A549 (cell line): ENCODE data around the gene ITGA7. TPM values are rescaled to one million over a fixed set of nuclear protein-coding genes. Genes with fewer than 3 reads are reported as not detected.

Source experiments
- ATAC-seq, 2 experiments: fragments of 200-7000 bp in 1 of 2; fragments of >200 bp in 1 of 2; cut with Nextera tagmentation in 1 of 2; cut with Tn5 transposase in 1 of 2; 3 replicates each; pipeline versions ENCODE4 v1.8.0 to v1.9.1; 2018 to 2020; ENCODE audit warnings: mild to moderate bottlenecking in 1 of 2, moderate library complexity in 1 of 2
- CTCF ChIA-PET: fragments of 300-600 bp; sonication (Branson Sonifier 250); formaldehyde crosslinking; extraction: SDS; loops from one replicate; lab custom pipeline; 2021; ENCODE audit warnings: antibody characterized with exemption, inconsistent platforms; lab: Yijun Ruan, JAX
- POLR2A ChIA-PET: fragments of 350-600 bp; formaldehyde crosslinking; extraction: SDS; loops from one replicate; lab custom pipeline; 2021; ENCODE audit warnings: antibody characterized with exemption, inconsistent platforms; lab: Yijun Ruan, JAX
- DNase-seq, 2 experiments: peaks; one replicate each; pipeline versions ENCODE4 v3.0.0 to v3.0.0-alpha.2; 2011 to 2016; ENCODE audit warnings: low read depth in 1 of 2, low spot score in 1 of 2
- FAIRE-seq: peaks from 2 replicates; lab custom pipeline; 2011; peaks lifted over from hg19 to GRCh38; lab: Jason Lieb, UNC
- H3K27ac ChIP-seq, 2 experiments: fragments of >200 bp; sonication (Bioruptor Twin); formaldehyde crosslinking; 3 replicates each; pipeline ENCODE4 v1.5.1; 2016 to 2017
- H3K4me1 ChIP-seq: fragments of >200 bp; sonication (Bioruptor Twin); formaldehyde crosslinking; 3 replicates; pipeline ENCODE4 v1.6.1; 2016
- H3K4me2 ChIP-seq: fragments of >200 bp; sonication (Bioruptor Twin); formaldehyde crosslinking; 3 replicates; pipeline ENCODE4 v1.6.1; 2016
- H3K4me3 ChIP-seq: fragments of >200 bp; sonication (Bioruptor Twin); formaldehyde crosslinking; 3 replicates; pipeline ENCODE4 v1.5.1; 2016
- H3K9me3 ChIP-seq: fragments of >200 bp; sonication (Bioruptor Twin); formaldehyde crosslinking; 3 replicates; pipeline ENCODE4 v1.6.1; 2016
- BHLHE40 ChIP-seq: IDR thresholded peaks from 2 replicates; pipeline ENCODE4 v1.6.1; 2012; ENCODE audit warnings: low read depth, low read length, inconsistent platforms
- CBX8 ChIP-seq: fragments of 200-600 bp; sonication (generic); IDR thresholded peaks from 2 replicates; pipeline ENCODE4 v1.6.1; 2016
- CHD2 ChIP-seq: fragments of 150-350 bp; IDR thresholded peaks from 2 replicates; pipeline ENCODE4 v1.6.1; 2014; ENCODE audit warnings: low read length; ENCODE audit not compliant: partially characterized antibody
- CHD4 ChIP-seq: fragments of 200-600 bp; sonication (generic); IDR thresholded peaks from 2 replicates; pipeline ENCODE4 v1.6.1; 2016; ENCODE audit warnings: antibody characterized with exemption, mild to moderate bottlenecking, borderline replicate concordance
- E2F6 ChIP-seq: IDR thresholded peaks from 2 replicates; pipeline ENCODE4 v1.6.1; 2012; ENCODE audit warnings: low read depth, borderline replicate concordance
- ESRRA ChIP-seq: fragments of 150-350 bp; IDR thresholded peaks from 2 replicates; pipeline ENCODE4 v1.6.1; 2014; ENCODE audit warnings: mild to moderate bottlenecking, low read length, borderline replicate concordance
- FOSB ChIP-seq: fragments of 250-450 bp; sonication (Bioruptor Pico); IDR thresholded peaks from 2 replicates; pipeline ENCODE4 v1.5.0; 2020; ENCODE audit warnings: mild to moderate bottlenecking, moderate library complexity
- FOXS1 ChIP-seq: fragments of 250-450 bp; sonication (Bioruptor Pico); IDR thresholded peaks from 2 replicates; pipeline ENCODE4 v1.5.0; 2020; ENCODE audit warnings: mild to moderate bottlenecking, moderate library complexity
- HES2 ChIP-seq: fragments of >200 bp; sonication (Bioruptor Twin); formaldehyde crosslinking; IDR thresholded peaks from 2 replicates; pipeline ENCODE4 v1.6.1; 2016
- HOXA7 ChIP-seq: fragments of 250-450 bp; sonication (Bioruptor Pico); IDR thresholded peaks from 2 replicates; pipeline ENCODE4 v1.5.0; 2020; ENCODE audit warnings: mild to moderate bottlenecking, moderate library complexity
- HOXB5 ChIP-seq: fragments of 250-450 bp; sonication (Bioruptor Pico); IDR thresholded peaks from 2 replicates; pipeline ENCODE4 v1.5.0; 2020; ENCODE audit warnings: mild to moderate bottlenecking, moderate library complexity
- JUNB ChIP-seq: fragments of >200 bp; sonication (Bioruptor Twin); formaldehyde crosslinking; IDR thresholded peaks from 2 replicates; pipeline ENCODE4 v1.6.1; 2016
- KDM5A ChIP-seq: fragments of 200-600 bp; sonication (generic); IDR thresholded peaks from 2 replicates; pipeline ENCODE4 v1.6.1; 2016; ENCODE audit warnings: antibody characterized with exemption, mild to moderate bottlenecking
- MAFK ChIP-seq: fragments of 450-650 bp; IDR thresholded peaks from 2 replicates; pipeline ENCODE4 v1.6.1; 2014; ENCODE audit not compliant: partially characterized antibody
- MYC ChIP-seq: IDR thresholded peaks from 2 replicates; pipeline ENCODE4 v1.6.1; 2012; ENCODE audit warnings: mild to moderate bottlenecking, inconsistent platforms, low read length, improper control_type of control experiment, borderline replicate concordance
- NPAS2 ChIP-seq: fragments of 250-450 bp; sonication (Bioruptor Pico); IDR thresholded peaks from 2 replicates; pipeline ENCODE4 v1.8.0; 2022; ENCODE audit warnings: mild to moderate bottlenecking, moderate library complexity, borderline replicate concordance
- POLR2AphosphoS2 ChIP-seq: conservative IDR thresholded peaks from 2 replicates; pipeline ENCODE4 v1.6.1; 2012; ENCODE audit warnings: low read length, improper control_type of control experiment, inconsistent platforms
- RAD21 ChIP-seq, 2 experiments: fragments of >200 bp in 1 of 2; sonication (Bioruptor Twin) in 1 of 2; formaldehyde crosslinking in 1 of 2; IDR thresholded peaks in 1 of 2; conservative IDR thresholded peaks in 1 of 2; 2 replicates in 1 of 2; 3 replicates in 1 of 2; pipeline ENCODE4 v1.6.1; 2012 to 2018; ENCODE audit warnings: inconsistent platforms in 1 of 2
- SREBF2 ChIP-seq: fragments of 450-650 bp; IDR thresholded peaks from 2 replicates; pipeline ENCODE4 v1.6.1; 2014; ENCODE audit warnings: mild to moderate bottlenecking, moderate library complexity
- TFCP2L1 ChIP-seq: fragments of 250-450 bp; sonication (Bioruptor Pico); IDR thresholded peaks from 2 replicates; pipeline ENCODE4 v1.5.0; 2021; ENCODE audit warnings: mild to moderate bottlenecking
- TP53 ChIP-seq: fragments of 250-450 bp; sonication (Bioruptor Pico); IDR thresholded peaks from 2 replicates; pipeline ENCODE4 v1.5.0; 2021; ENCODE audit warnings: mild to moderate bottlenecking, moderate library complexity
- ZC3H11A ChIP-seq: fragments of 450-650 bp; IDR thresholded peaks from 2 replicates; pipeline ENCODE4 v1.6.1; 2014; ENCODE audit warnings: antibody characterized with exemption, mild to moderate bottlenecking
- ZSCAN20 ChIP-seq: fragments of 250-450 bp; sonication (Bioruptor Pico); IDR thresholded peaks from 2 replicates; pipeline ENCODE4 v1.8.0; 2022; ENCODE audit warnings: mild to moderate bottlenecking, moderate library complexity
- WGBS: methylation state at CpG from one replicate; pipeline ENCODE4 v1.1.6; 2017; ENCODE audit errors: missing lambda C conversion rate; 5-methylcytosine and 5-hydroxymethylcytosine counted together
- polyA plus RNA-seq, 4 experiments: library from polyadenylated mRNA; depleted of rRNA in 3 of 4; stranded (reverse); fragments of >200 nt; fragmentation: RNase III in 1 of 4; extraction: RNeasy Plus Mini Kit Qiagen cat#74134 plus additional on column Dnase treatment in 1 of 4; gene quantifications; 2 replicates in 3 of 4; 3 replicates in 1 of 4; pipeline ENCODE4 v1.2.3, GENCODE V29; 2011 to 2017
- TF ChIP-seq, protein P1 (sequence below): fragments of >200 bp; sonication (Bioruptor Twin); formaldehyde crosslinking; IDR thresholded peaks from 3 replicates; pipeline ENCODE4 v1.6.1; 2016
- TF ChIP-seq, protein P2 (sequence below): fragments of 200-600 bp; sonication (generic); IDR thresholded peaks from 2 replicates; pipeline ENCODE4 v1.6.1; 2016; ENCODE audit warnings: antibody characterized with exemption, mild to moderate bottlenecking, moderate library complexity

The ITGA7 gene
- polyA plus RNA-seq, 2 of the 4 experiments (the other 2 are of a cell fraction) = 1.4 to 1.9 TPM

- DNase-seq (no peak), ATAC-seq (no peak), FAIRE-seq (no peak)
- TF ChIP-seq MAFK (no peak), CHD2 (no peak), TFCP2L1 (CRISPR knock-in tag) (no peak), JUNB (no peak), HOXB5 (CRISPR knock-in tag) (no peak), KDM5A (no peak), CHD4 (no peak)
- Histone ChIP-seq H3K4me1 (no peaks in the 10 kb centered on the region), H3K27ac (no peak overlapping the region), H3K9me3 (0 out of 3 replicates have a peak, but pooled peaks cover 2% of the 10 kb centered on the region), H3K4me2 (no peak overlapping the region), H3K4me3 (no peak overlapping the region)
- 69% methylated on average over 2 of the region's 2 CpGs for WGBS
- CTCF ChIA-PET = interaction anchor here (0.6 to 14.4 kb wide), 3 partner anchors 8 to 41 kb away, joined by 3 to 137 read pairs (median 3); no protein-coding TSS in a partner anchor
- POLR2A ChIA-PET = no interaction called here
Observed at GRCh38 chr12:55755246-55755645, 47.5 kb upstream of the ITGA7 start.

DNA sequence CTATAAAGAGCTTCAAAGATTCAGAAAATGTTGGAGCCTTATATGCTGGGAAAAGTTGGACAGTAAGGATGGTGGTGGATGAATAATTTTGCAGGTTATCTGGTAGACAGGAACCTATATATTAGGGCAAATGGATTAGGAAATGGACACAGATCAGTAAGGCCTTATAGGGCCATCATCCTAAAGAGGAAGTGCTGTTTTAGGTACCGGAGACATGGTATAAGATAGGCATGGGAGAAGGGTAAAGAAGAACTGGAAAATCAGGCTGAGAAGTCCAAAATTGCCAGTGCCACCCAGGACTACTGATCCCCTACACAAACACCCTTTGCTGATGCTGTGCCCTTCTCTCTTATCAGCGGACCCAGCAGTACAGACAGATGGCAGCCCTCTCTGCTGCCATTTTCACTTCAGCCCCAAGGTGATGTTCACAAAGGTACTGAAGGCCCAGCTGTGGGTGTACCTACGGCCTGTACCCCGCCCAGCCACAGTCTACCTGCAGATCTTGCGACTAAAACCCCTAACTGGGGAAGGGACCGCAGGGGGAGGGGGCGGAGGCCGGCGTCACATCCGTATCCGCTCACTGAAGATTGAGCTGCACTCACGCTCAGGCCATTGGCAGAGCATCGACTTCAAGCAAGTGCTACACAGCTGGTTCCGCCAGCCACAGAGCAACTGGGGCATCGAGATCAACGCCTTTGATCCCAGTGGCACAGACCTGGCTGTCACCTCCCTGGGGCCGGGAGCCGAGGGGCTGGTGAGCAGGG lies 40.7 kb upstream of the ITGA7 start:
- ATAC-seq (no peak), DNase-seq (no peak), FAIRE-seq (no peak)
- H3K4me3 ChIP-seq = no peak overlapping the region
- no peak overlapping the region for H3K4me2 ChIP-seq
- H3K27ac ChIP-seq = no peak overlapping the region
- ChIA-PET POLR2A (no interaction called here), CTCF (interaction anchor here (0.6 to 14.4 kb wide), 7 partner anchors 11 to 324 kb away, joined by 3 to 137 read pairs (median 3); partner anchors contain the start of gene PYM1)
- WGBS = 93% methylated on average over 18 of the region's 18 CpGs
- no peak for TF ChIP-seq BHLHE40
- TF ChIP-seq, protein P1, sequence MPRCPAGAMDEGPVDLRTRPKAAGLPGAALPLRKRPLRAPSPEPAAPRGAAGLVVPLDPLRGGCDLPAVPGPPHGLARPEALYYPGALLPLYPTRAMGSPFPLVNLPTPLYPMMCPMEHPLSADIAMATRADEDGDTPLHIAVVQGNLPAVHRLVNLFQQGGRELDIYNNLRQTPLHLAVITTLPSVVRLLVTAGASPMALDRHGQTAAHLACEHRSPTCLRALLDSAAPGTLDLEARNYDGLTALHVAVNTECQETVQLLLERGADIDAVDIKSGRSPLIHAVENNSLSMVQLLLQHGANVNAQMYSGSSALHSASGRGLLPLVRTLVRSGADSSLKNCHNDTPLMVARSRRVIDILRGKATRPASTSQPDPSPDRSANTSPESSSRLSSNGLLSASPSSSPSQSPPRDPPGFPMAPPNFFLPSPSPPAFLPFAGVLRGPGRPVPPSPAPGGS = no peak
- H3K4me1 ChIP-seq = peaks cover 20% of the 10 kb centered on the region; the same call in 2 of the 3 replicates
- no peaks in the 10 kb centered on the region for H3K9me3 ChIP-seq

- H3K4me2 ChIP-seq = no peak overlapping the region
- no peak overlapping the region for H3K4me3 ChIP-seq
- no peak for FAIRE-seq
- no peak for TF ChIP-seq NPAS2 (CRISPR knock-in tag)
- TF ChIP-seq MYC = no peak
- TF ChIP-seq ESRRA = no peak
- TF ChIP-seq ZSCAN20 (CRISPR knock-in tag) = no peak
- no peak for TF ChIP-seq CHD2
- TF ChIP-seq POLR2AphosphoS2 = no peak
- TF ChIP-seq ZC3H11A = no peak
- no peak for TF ChIP-seq SREBF2
- TF ChIP-seq MAFK = no peak
- TF ChIP-seq HES2 = no peak
- no peak for TF ChIP-seq CBX8
- TF ChIP-seq, protein P1 = no peak
- no peak for TF ChIP-seq HOXB5 (CRISPR knock-in tag)
- TF ChIP-seq FOSB (CRISPR knock-in tag) = no peak
- TF ChIP-seq, protein P2, sequence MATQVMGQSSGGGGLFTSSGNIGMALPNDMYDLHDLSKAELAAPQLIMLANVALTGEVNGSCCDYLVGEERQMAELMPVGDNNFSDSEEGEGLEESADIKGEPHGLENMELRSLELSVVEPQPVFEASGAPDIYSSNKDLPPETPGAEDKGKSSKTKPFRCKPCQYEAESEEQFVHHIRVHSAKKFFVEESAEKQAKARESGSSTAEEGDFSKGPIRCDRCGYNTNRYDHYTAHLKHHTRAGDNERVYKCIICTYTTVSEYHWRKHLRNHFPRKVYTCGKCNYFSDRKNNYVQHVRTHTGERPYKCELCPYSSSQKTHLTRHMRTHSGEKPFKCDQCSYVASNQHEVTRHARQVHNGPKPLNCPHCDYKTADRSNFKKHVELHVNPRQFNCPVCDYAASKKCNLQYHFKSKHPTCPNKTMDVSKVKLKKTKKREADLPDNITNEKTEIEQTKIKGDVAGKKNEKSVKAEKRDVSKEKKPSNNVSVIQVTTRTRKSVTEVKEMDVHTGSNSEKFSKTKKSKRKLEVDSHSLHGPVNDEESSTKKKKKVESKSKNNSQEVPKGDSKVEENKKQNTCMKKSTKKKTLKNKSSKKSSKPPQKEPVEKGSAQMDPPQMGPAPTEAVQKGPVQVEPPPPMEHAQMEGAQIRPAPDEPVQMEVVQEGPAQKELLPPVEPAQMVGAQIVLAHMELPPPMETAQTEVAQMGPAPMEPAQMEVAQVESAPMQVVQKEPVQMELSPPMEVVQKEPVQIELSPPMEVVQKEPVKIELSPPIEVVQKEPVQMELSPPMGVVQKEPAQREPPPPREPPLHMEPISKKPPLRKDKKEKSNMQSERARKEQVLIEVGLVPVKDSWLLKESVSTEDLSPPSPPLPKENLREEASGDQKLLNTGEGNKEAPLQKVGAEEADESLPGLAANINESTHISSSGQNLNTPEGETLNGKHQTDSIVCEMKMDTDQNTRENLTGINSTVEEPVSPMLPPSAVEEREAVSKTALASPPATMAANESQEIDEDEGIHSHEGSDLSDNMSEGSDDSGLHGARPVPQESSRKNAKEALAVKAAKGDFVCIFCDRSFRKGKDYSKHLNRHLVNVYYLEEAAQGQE = no peak
- TF ChIP-seq HOXA7 (CRISPR knock-in tag) = no peak
- no peak for TF ChIP-seq RAD21 (conservative IDR thresholded peaks at IDR 0.05 in 1 of 2, IDR thresholded peaks at IDR 0.05 in 1 of 2)
- no peak for TF ChIP-seq FOXS1 (CRISPR knock-in tag)
- TF ChIP-seq E2F6 = no peak
- no peak for TF ChIP-seq TP53
- ChIA-PET POLR2A (no interaction called here), CTCF (interaction anchor here (0.6 to 14.4 kb wide), 8 partner anchors 8 to 181 kb away, joined by 3 to 137 read pairs (median 3); partner anchors contain the start of genes ORMDL2, PYM1 and SARNP)
- no peak for ATAC-seq
- H3K27ac ChIP-seq = no peak overlapping the region
- DNase-seq = no peak
- peaks cover 24% of the 10 kb centered on the region; the same call in 2 of the 3 replicates for H3K4me1 ChIP-seq
- no peaks in the 10 kb centered on the region for H3K9me3 ChIP-seq
Observed at GRCh38 chr12:55746913-55747231, 39.2 kb upstream of the ITGA7 start.
